ENCODE measurements around the gene CALML5. TPM values are rescaled to one million over a fixed set of nuclear protein-coding genes. Genes with fewer than 3 reads are reported as not detected.

The CALML5 gene
- total RNA-seq, 4 donors from 2014 or later = not detected

DNA sequence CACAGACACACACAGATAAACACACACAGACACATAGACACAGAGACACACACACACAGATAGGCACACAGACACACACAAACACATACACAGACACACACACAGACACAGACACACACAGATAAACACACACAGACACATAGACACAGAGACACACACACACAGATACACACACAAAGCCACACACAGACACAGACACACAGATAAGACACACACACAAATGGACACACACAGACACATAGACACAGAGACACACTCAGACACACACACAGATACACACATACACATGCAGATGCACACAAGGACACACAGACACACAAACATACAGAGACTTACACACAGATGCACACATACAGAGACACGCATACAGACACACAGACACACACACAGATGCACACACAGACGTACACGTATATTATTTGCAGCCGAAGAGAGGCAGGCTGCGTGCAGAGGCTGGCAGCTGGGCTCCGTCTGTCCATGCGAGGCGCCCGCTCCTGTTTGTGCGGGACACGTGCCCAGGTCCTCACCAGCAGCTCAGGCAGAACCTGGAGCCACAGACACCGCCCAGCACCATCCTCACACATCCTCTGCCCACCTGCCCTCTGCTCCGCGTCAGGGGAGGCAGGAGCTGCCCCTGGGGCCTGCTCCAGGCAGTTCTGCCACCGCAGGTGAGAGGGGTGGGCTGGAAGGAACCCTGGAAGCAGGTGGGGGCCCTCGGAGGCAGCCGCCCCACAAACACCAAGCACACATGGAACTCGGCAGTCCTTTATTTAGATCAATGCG is 1.2 kb downstream of the CALML5 start:
- intact Hi-C loops (cut with DNase I; ENCODE audit: low total_unique reads) = no loop called here
- no peak overlapping the region for H3K4me3 ChIP-seq

DNA sequence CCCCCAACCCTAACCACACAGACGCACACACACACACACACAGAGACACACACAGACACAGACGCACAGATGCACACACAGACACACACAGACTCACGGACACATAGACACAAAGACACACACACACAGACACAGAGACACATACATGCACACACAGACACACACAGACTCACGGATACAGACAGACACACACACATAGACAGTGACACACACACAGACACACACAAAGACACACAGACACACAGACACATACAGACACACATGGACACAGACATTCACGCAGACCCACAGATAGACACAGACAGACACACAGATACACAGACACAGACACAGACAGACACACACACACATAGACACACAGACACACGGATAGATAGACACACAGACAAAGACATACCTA is 2.1 kb downstream of the CALML5 start:
- no peak overlapping the region for H3K27ac ChIP-seq
- 71 to 75% methylated on average over 1 to 6 of the region's 6 CpGs for WGBS, 2 donors (ENCODE audit: low coverage in 1 of 2)
- TF ChIP-seq POLR2A (IDR thresholded peaks at IDR 0.05) (no peak), EP300 (IDR thresholded peaks at IDR 0.05; ENCODE audit: low read depth) (no peak), POLR2AphosphoS5 (IDR thresholded peaks at IDR 0.05) (no peak)
- TF ChIP-seq, protein P1, sequence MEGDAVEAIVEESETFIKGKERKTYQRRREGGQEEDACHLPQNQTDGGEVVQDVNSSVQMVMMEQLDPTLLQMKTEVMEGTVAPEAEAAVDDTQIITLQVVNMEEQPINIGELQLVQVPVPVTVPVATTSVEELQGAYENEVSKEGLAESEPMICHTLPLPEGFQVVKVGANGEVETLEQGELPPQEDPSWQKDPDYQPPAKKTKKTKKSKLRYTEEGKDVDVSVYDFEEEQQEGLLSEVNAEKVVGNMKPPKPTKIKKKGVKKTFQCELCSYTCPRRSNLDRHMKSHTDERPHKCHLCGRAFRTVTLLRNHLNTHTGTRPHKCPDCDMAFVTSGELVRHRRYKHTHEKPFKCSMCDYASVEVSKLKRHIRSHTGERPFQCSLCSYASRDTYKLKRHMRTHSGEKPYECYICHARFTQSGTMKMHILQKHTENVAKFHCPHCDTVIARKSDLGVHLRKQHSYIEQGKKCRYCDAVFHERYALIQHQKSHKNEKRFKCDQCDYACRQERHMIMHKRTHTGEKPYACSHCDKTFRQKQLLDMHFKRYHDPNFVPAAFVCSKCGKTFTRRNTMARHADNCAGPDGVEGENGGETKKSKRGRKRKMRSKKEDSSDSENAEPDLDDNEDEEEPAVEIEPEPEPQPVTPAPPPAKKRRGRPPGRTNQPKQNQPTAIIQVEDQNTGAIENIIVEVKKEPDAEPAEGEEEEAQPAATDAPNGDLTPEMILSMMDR (IDR thresholded peaks at IDR 0.05) = no peak
- H3K4me3 ChIP-seq = no peak overlapping the region
- H3K36me3 ChIP-seq = no peaks in the 10 kb centered on the region
- H3K9me3 ChIP-seq = no peaks in the 10 kb centered on the region
- peaks cover 0 to 3% (median under 1%) of the 10 kb centered on the region in 4 donors for H3K4me1 ChIP-seq
- no peaks in the 10 kb centered on the region for H3K27me3 ChIP-seq
- in situ Hi-C loops (cut with MboI; ENCODE audit: low pct_ligation_motif_present in 1 of 4, low pct_unique_long_range_greater_than_20kb in 1 of 4, low sequenced_read_pairs in 3 of 4) = no loop called here
- no peak for DNase-seq
- intact Hi-C loops (cut with DNase I; ENCODE audit: low total_unique reads) = no loop called here

More for the DNA sequence above, 1.2 kb downstream of the CALML5 start:
- peaks cover 0 to 9% (median 7%) of the 10 kb centered on the region in 4 donors for H3K4me1 ChIP-seq
- in situ Hi-C loops (cut with MboI; ENCODE audit: low pct_ligation_motif_present in 1 of 4, low pct_unique_long_range_greater_than_20kb in 1 of 4, low sequenced_read_pairs in 3 of 4) = no loop called here
- DNase-seq = no peak
- H3K36me3 ChIP-seq = no peaks in the 10 kb centered on the region
- no peaks in the 10 kb centered on the region for H3K9me3 ChIP-seq
- no peak overlapping the region for H3K27ac ChIP-seq
- WGBS, 2 donors (ENCODE audit: low coverage in 1 of 2) = 87% methylated on average over 16 of the region's 19 CpGs; no CpG with 5 or more reads in 1 of the 2 donors
- no peak for TF ChIP-seq POLR2AphosphoS5 (IDR thresholded peaks at IDR 0.05)
- no peak for TF ChIP-seq POLR2A (IDR thresholded peaks at IDR 0.05)
- no peak for TF ChIP-seq EP300 (IDR thresholded peaks at IDR 0.05; ENCODE audit: low read depth)
- TF ChIP-seq, protein P1 (IDR thresholded peaks at IDR 0.05) = no peak
- no peaks in the 10 kb centered on the region for H3K27me3 ChIP-seq

GRCh38 chr10:5496261-5497250 is 2.8 kb downstream of the CALML5 start:
- Histone ChIP-seq H3K9me3 (no peaks in the 10 kb centered on the region), H3K4me3 (no peak overlapping the region), H3K27ac (no peak overlapping the region), H3K36me3 (no peaks in the 10 kb centered on the region), H3K27me3 (no peaks in the 10 kb centered on the region), H3K4me1 (peaks cover 0 to 3% (median 0%) of the 10 kb centered on the region in 4 donors)
- TF ChIP-seq POLR2A (IDR thresholded peaks at IDR 0.05) (no peak), EP300 (IDR thresholded peaks at IDR 0.05; ENCODE audit: low read depth) (no peak)
- intact Hi-C loops (cut with DNase I; ENCODE audit: low total_unique reads) (no loop called here), in situ Hi-C loops (cut with MboI; ENCODE audit: low pct_ligation_motif_present in 1 of 4, low pct_unique_long_range_greater_than_20kb in 1 of 4, low sequenced_read_pairs in 3 of 4) (no loop called here)
- DNase-seq = no peak
- 80 to 90% methylated on average over 5 to 22 of the region's 25 CpGs for WGBS, 2 donors (ENCODE audit: low coverage in 1 of 2)

- Histone ChIP-seq H3K27me3 (no peaks in the 10 kb centered on the region), H3K4me1 (peaks cover 0 to 3% (median 0%) of the 10 kb centered on the region in 4 donors), H3K9me3 (no peaks in the 10 kb centered on the region), H3K27ac (no peak overlapping the region), H3K36me3 (no peaks in the 10 kb centered on the region), H3K4me3 (no peak overlapping the region)
- in situ Hi-C loops (cut with MboI; ENCODE audit: low pct_ligation_motif_present in 1 of 4, low pct_unique_long_range_greater_than_20kb in 1 of 4, low sequenced_read_pairs in 3 of 4) = no loop called here
- intact Hi-C loops (cut with DNase I; ENCODE audit: low total_unique reads) = no loop called here
- 81 to 87% methylated on average over 5 to 8 of the region's 8 CpGs for WGBS, 2 donors (ENCODE audit: low coverage in 1 of 2)
- TF ChIP-seq POLR2A (IDR thresholded peaks at IDR 0.05) (no peak), EP300 (IDR thresholded peaks at IDR 0.05; ENCODE audit: low read depth) (no peak), POLR2AphosphoS5 (IDR thresholded peaks at IDR 0.05) (no peak)
- TF ChIP-seq, protein P1 (IDR thresholded peaks at IDR 0.05) = no peak
- no peak for DNase-seq
Measured at GRCh38 chr10:5494611-5495010, 4.8 kb downstream of the CALML5 start.

Measured in transverse colon (tissue), 4 donors.